GM21526 (cell line): Measurements from ENCODE around the gene CHN1.

Source experiments
- ATAC-seq: cut with Tn5 transposase; IDR thresholded peaks from one replicate; pipeline ENCODE4 v1.9.1; 2021; ENCODE audit warnings: moderate library complexity; ENCODE audit not compliant: unreplicated experiment, low FRiP score

Gene CHN1

DNA sequence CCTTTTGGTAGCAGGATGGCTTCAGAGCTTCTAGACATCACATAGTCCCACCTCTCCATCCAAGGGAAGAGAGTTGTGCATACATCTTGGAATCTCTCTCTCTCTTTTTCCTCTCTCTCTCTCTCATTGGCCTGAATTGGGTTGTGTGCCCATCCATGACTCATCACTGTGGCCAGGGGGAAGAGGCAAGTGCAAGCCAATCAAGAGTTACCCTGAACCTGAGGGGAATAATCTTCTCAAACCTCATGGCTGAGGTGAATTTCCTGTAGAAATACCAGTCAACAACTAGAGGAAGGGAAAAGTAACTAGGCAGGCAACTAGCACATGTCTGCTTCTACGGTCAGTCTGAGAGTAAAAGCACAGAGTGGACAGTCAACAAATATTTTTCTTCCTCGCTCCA, 7.3 kb upstream of the CHN1 start:
- ATAC-seq, result no peak

DNA sequence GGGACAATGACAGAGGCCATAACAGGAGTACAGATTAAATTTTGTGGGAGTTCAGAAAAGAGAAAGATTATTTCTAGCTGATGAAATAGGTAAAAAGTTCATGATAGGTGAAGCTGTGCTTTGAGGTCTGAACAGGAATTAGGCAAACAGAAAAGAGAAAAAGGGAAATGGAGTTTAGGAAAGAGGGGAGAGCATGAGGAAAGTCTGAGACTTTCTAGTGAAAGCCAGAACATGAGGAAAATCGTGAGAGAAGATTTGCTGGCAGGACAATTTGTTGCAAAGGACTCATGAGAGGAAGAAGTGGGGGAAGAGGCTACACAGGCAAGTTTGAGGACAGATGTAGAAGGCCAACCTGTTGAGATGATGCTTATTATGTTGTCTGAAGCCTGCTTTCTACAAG, 6.3 kb upstream of the CHN1 start:
- no peak for ATAC-seq

DNA sequence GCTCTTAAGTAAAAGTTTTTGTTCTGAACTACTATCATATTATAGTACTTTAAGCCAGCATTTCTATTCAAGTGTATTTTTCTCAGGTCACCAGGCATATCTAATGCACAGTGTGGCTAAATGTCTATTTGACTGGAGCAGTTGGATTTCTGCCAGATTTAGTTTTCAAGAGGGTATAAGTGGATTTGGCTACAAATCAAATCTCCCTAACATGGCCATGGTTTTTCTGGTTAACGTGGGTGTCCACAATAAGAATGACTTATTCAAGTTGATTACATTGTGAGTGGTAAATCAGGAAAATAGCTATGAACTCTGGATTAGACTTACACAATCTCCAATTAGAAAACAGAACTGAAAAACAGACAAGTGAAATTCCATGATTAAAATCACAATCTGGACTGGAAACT, 5.7 kb upstream of the CHN1 start:
- ATAC-seq, result no peak

DNA sequence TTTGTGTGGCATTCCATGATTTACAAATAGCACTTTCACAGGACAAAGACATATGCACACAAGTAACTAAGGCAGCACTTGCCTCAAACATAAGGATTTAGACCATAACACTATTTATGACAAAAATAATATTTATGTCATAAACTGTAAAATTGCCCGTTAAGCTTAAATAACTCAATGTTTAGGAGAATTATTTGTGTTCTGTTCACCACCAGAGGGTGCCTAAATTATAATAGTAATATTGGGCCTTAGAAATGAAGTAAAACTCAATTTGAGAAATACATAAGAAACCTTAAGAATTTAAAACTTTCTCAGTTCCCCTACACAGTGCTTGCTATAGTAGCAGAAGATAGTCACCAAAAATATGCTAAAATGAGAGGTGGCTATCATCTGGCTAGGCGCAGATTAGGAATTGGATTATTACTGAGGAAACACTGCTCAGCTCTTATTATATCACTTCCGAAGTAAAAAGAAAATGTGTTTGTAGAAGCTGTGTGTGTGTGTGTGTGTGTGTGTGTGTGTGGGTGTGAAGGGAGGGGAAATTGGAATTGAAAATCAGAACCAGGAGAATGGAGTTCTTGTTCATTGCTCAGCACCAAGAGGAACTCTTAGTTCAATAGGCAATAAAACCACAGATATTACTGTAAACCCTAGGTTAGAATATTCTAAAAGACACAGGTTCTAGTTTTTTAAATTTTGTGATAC, 4.9 kb upstream of the CHN1 start:
- no peak for ATAC-seq

DNA sequence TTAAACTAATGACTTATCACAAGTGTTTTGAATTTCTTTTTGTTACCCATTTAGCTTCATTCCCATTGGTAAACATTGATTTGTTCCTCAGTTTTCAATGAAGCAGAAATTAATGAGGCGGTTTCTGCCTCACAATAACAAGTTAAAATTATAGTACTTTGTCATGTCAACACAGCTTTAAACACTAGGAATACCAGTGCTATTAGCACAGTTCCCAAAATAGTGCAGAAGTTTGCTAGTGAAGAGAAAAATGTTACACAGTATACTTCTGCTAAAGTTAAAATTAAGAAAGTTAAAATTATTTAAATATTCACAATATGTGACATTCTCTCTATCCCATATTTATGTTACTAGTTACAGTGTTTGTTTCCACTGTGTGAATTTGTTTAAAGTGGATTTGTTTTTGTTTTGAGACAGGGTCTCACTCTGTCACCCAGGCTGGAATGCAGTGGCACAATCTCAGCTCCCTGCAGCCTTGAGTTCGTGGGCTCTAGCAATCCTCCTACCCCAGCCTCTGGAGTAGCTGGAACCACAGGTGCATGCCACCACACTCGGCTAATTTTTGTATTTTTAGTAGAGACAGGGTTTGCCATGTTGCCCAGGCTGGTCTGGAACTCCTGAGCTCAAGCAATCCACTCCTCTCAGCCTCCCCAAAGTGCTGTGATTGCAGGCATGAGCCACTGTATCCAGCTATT, 3.8 kb upstream of the CHN1 start:
- no peak for ATAC-seq

DNA sequence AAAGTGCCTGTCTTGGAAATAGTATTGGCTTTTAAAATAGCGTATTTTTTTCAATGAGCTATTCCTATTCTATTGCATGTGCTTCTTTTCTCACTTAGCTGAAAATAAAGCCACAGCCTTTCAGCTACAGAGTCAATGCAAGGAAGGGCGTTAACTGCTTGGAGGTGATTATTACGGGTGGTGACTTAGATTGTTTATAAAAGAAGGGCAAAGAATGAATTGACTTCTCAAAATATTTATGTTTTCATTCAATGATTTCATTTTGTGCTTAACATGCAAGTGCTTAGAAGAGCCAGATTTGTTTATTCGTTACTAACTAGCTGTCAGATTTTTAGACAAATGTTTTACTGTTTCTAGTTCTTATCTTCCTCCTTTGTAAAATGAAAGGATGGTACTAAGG, 2.8 kb upstream of the CHN1 start:
- ATAC-seq, result no peak

DNA sequence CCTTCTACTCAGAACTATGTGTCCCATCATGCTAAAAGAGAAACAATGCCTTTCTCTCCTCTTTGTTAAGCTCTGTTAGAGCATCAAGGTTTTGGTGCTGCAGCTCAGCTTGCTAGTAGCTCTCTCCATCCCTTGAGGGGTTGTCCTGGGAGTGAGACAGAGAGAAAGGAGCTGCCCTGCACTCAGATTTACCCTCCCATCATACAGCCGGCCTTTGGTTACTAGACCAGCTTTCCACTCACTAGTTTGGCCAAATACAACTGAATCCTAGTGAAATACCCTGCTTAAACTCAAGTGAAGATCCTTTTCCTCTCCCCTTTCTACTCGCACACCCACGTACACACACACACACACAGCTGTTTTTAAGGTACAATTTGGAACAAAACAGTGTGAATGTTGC, 2.3 kb upstream of the CHN1 start:
- ATAC-seq, result no peak

DNA sequence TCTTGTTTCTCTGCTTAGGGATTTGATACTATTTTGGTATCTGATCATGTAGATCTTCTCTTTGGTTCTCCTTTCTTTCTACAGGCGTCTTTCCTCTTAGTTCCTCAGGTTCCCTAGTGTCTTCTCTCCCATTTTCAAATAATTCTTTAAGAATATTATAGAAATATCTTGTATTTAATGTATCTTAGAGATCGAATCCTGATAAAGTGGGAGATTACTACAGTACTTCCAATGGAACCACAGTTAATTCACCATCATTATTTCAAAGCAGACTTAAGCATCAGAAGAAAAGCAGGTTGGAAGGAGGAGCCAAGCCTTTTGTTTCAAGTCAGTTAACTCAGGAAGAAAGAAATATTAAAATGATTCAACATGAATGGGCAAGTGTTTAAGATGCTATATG, 1.1 kb upstream of the CHN1 start:
- ATAC-seq, result no peak

DNA sequence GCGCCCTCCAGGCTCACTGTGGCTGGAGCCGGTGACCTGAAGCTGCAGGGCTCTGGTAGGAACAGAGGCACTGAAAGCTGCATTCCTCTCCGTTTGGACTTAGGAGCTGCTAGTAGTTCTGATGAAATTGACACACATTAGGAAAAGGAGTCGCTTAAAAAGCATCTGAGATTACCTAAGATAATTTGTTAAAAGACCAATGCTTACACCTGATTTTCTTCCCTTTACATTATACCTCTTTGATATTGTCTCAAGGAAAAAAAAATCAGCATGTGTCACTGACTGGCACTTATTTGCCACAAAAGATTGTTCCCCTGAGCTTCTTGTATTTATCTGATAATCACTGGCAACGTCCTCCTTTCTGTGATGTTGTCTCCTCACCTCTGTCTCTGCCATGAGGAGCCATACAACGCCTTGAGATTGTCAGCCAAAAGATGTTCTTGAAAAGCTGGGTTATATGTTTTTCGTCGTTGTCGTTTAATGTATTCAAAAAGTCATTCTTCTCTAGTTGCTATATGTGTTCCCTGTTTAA, 618 bp upstream of the CHN1 start:
- ATAC-seq, result no peak

DNA sequence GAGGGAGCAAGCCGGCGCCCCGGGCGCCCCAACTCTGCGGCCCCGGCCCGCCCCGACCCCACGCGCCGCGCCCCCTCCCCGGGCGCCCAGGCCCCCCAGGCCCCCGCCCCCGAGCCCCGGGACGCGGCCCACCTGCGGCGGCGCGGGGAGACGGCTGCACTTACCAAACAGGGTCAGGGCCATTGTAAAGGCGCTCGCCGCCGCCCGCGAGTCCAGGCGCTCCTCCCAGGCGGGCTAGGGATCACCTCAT, 526 bp downstream of the CHN1 start:
- no peak for ATAC-seq

DNA sequence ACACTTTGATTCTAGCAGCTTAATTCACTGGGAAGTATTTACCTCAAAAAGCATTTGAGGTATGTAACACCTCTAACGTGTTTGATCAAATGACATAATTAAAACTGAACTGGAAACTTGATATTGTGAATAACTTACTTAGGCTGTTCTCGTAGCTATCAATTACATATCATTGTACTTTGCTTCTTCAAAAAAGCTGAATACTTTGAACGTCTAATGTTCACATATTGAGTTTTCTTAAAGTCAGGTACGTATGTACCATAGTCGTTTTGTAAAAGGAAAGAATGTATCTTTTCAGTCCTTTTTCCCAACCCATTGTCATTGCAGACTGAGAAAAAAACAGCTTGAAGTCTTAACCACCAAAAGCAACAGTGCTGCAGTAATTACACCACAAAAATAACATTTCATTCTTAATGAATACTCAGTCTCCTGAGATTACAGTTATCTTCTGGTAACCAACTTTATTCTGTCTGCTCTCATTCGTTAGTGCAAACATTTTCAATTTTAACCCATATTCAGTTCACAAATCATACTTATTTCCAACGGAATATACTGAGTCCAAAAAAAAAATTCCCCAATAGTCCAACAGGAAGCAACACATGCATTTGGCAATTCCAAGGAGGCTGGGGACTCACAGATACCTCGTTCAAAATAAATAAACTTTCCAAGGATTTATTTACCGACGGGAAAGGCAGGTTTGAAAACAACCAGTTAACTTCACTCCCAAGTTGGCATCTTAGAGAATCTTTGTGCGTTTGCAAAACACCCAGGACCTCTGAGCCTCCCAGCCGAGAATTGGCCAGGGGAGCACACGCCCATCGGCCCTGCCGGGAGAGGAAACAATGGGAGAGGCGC, 1.1 kb downstream of the CHN1 start:
- ATAC-seq, result no peak

DNA sequence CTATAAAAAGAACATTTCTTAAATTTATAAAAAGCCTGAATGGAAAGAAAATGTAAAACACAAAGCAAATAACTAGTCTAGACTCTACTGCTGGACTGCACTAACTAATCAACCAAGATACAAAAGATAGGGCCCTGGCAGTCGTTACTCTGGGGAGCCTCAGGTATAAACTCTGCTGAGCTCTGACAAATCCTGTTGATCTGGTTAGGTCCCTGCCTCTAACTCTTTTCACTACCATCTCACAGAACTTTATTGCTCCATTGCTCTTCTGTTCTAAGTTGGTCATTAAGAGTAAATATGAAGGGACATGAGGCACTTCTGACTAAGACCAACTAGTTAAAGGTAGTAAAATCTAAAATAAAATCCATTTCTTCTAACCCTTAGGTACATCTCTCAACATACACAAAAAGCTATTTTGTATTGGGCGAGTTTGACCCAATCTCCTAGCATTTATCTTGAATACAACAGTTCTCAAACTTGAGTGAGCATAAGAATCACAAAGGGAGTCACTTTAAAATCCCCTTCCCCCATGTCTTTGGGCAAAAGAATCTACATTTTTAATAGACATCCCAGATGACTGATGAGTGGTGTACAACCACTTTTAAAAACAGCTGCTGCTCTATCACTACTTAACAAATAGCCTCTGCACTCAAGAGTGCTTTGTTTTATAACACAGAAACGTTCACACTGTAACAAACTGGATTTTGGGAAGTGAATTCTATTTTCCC, 2.5 kb downstream of the CHN1 start:
- ATAC-seq, result no peak

DNA sequence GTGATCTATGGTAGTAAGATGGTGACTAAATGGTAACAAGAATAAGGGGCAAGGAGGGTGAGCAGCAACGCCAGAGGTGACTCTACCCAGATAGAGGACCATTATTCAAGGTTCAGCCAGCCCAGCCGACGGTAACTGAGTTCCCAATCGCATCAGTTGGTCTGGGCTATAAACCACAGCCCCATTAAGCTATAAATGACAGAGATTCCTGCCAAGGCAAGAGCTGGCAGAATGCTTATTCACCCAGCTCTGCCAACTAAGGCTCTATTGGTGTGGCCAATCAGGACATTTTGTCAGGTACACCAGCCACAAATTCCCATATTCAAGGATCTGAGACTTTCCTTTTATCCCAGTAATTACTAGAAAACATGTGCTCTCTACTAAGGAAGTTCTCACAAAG, 3.6 kb downstream of the CHN1 start:
- ATAC-seq, result no peak

DNA sequence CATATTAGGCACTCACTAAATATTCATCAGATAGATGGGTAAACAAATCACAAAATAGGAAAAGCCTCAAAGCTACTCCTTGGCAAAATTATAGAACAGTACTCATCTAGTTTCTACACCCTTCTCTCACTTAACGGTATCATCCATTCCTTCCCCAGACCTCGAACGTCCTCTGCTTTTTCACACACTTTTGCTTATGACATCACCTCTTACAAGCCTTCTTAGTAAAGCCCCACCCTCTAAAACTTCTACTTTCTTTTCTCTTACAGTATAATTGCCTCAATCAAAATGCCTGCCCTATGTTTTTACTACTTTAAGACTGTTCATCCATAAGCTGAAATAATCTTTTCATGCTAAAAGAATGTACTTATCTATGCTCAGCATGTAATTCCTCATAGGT, 8.1 kb downstream of the CHN1 start:
- ATAC-seq, result no peak

DNA sequence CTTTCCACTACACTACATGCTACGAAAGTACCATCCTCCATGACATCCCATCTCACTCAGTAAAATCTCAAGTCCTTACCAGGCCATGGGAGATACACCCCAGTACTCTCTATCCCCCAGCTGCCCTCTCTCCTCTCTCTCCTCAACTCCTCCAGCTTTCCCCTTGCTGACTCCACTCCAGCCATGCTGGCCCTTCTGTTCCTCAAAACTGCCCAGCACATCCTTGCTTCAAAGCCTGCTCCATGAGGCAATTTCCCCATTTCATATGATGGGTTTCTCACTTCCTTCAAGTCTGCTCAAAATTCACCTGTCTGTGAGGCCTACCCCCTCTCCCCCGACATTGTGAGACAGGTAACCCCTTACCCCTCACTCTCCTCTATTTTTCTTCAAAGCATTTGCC, 8.6 kb downstream of the CHN1 start:
- no peak for ATAC-seq

DNA sequence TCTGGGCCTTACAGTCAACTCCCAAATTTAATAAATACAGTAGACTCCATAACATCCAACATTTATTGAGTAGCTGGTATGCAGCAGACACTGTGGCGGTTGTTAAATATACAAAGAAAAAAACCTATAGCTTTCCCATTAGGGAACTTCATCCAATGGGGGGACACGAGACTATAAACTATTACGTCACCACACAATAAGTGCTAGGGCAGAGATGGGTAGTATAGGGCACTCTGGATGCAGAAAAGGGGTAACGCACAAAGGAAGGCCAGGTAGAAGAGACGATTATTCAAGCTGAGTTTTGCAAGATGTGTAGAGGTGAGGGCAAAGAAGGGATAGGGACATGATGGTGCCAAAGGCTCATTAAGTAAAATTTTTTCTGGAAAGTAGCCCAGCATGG, 10.8 kb downstream of the CHN1 start:
- no peak for ATAC-seq

DNA sequence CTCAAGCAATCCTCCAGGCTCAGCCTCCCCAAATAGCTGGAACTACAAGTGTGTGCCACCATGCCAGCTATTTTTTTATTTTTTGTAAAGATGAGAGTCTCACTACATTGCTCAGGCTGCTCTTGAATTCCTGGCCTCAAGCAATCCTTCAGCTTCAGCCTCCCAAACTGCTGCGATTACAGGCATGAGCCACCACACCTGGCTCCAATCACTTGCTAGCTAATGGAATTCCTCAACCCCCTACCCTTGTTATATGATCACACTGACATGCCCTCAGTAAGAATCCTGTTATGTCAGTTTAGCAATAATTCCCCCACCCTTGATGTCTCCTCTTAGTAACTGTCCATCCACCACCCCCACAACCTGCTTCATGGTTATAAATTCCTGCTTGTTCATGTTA, 12.3 kb downstream of the CHN1 start:
- ATAC-seq, result no peak

DNA sequence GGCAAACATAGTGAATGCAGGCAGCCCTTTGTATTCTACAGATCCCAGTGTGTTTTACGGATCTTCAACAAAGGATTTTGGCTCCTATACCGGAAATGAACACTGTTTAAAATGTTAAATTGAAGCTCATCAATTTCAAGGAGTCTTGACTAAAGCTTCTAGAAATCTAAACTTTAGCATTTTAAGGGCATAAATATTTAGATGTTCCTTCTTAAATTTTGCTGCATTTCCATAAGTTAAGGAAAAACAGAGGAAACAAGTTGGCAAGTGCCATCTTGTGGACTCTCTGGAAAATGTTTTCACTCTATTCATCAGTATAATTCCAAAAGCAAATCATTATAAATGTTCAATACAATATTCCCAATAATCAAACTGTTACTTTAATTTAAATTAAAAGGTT, 19.6 kb downstream of the CHN1 start:
- no peak for ATAC-seq

DNA sequence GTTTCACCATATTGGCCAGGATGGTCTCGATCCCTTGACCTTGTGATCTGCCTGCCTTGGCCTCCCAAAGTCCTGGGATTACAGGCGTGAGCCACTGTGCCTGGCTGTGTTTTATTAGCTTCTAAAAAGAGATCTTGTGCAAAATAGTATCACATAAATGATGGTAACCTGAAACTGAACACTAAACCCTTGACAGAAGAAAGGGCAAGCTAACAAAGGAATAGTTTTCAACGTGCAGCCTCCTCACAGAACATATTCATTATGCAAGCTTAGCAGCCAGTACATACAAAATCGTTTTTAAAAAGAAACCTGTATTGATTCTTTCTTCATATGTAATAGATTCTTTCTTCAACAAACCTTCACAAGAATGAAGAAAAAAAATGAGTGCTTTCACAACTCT, 20.6 kb downstream of the CHN1 start:
- no peak for ATAC-seq

DNA sequence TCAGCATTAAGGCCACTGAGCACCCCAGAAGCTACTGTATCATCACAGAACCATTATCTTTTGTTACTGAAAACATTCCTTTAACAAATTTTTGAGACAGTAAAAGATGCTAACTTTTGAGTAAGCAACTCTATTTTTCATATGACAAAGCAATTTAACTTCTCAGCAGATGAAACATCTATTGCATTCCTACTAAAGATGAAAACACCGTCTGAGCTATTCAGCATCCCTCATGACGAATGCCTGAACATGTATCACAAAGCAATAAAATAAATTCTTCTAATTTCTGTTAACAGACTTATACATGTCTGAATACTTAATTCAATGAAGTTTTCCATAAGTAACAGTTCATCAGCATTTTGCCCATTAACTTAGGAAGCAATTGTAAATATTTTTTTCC, 23.9 kb downstream of the CHN1 start:
- no peak for ATAC-seq

DNA sequence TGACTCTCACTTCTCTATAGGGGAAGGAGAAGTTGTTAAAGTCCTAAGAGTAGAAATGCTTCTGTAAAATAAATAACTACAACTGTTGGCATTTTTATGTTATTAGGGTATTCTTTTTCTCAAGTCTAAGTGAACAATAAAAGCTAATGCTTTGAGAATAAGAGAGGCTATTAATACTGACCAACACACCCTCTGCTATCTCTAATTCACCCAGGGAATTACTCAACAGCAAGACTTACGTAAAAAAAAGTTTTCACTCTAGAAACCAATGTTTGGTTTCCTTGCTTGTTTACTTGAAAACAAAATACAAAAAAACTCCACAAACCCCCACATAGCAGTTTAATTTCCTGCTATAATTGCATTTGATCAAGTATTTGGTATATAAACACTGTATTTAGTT, 25.2 kb downstream of the CHN1 start:
- no peak for ATAC-seq
